Chondrocyte (in vitro differentiated cells): Measurements from ENCODE around the gene CTRB1. TPM values are rescaled to one million over a fixed set of nuclear protein-coding genes. Genes with fewer than 3 reads are reported as not detected.
"Not testable (repeated sequence)": the region's sequence is repeated elsewhere in the genome, so short reads cannot be mapped to it uniquely, and the experiment has no call there.

Experiments used
- DNase-seq: peaks from one replicate; pipeline ENCODE4 v3.0.0; 2021; ENCODE audit warnings: mixed read lengths, low spot score
- H3K27ac Mint-ChIP-seq: one replicate; pipeline ENCODE4 v1.8.0; 2021; ENCODE audit warnings: mild to moderate bottlenecking, moderate library complexity, mixed read lengths; ENCODE audit not compliant: unreplicated experiment
- H3K27me3 Mint-ChIP-seq: 2 replicates; pipeline ENCODE4 v1.8.0; 2021; ENCODE audit warnings: low read depth, mixed read lengths
- H3K36me3 Mint-ChIP-seq: 2 replicates; pipeline ENCODE4 v1.8.0; 2021; ENCODE audit warnings: low read depth, mixed read lengths
- H3K4me1 Mint-ChIP-seq: 2 replicates; pipeline ENCODE4 v1.8.0; 2021; ENCODE audit warnings: low read depth, mild to moderate bottlenecking, mixed read lengths
- H3K4me3 Mint-ChIP-seq: one replicate; pipeline ENCODE4 v1.8.0; 2021; ENCODE audit warnings: mild to moderate bottlenecking, moderate library complexity, mixed read lengths; ENCODE audit not compliant: unreplicated experiment
- H3K9me3 Mint-ChIP-seq: 2 replicates; pipeline ENCODE4 v1.8.0; 2021; ENCODE audit warnings: low read depth, mixed read lengths
- total RNA-seq: library from RNA; stranded (reverse); gene quantifications from 3 replicates; pipeline ENCODE4 v1.2.1, GENCODE V29; 2021
- TF ChIP-seq, protein P1 (sequence below): fragments of 200-600 bp; sonication (generic); IDR thresholded peaks from 2 replicates; pipeline ENCODE4 v1.5.0; 2021; ENCODE audit warnings: antibody characterized with exemption, mild to moderate bottlenecking, moderate library complexity

The CTRB1 gene
- total RNA-seq, 1 donor from 2014 or later: not detected

DNA sequence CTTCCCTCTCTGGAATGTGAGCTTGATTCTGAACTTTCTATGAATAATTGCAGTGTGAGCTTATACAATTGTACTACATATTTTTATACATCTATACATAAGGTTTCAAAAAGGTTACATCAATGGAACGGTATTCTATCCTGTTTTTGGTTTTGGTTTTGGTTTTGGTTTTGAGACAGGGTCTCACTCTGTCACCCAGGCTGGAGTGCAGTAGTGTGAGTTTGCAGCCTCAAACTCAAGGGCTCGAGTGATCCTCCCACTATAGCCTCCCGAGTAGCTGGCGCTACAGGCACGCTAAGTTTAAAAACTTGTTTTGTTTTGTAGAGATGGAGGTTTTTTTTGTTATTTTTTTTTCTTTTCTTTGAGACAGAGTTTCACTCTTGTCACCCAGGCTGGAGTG, 1.1 kb downstream of the CTRB1 start:
- Mint-ChIP-seq H3K27me3 (no peaks in the 10 kb centered on the region), H3K36me3 (no peaks in the 10 kb centered on the region), H3K27ac (peak overlapping the region; percentile 57), H3K4me1 (peaks cover 16% of the 10 kb centered on the region), H3K4me3 (no peak overlapping the region), H3K9me3 (no peaks in the 10 kb centered on the region)
- TF ChIP-seq, protein P1, sequence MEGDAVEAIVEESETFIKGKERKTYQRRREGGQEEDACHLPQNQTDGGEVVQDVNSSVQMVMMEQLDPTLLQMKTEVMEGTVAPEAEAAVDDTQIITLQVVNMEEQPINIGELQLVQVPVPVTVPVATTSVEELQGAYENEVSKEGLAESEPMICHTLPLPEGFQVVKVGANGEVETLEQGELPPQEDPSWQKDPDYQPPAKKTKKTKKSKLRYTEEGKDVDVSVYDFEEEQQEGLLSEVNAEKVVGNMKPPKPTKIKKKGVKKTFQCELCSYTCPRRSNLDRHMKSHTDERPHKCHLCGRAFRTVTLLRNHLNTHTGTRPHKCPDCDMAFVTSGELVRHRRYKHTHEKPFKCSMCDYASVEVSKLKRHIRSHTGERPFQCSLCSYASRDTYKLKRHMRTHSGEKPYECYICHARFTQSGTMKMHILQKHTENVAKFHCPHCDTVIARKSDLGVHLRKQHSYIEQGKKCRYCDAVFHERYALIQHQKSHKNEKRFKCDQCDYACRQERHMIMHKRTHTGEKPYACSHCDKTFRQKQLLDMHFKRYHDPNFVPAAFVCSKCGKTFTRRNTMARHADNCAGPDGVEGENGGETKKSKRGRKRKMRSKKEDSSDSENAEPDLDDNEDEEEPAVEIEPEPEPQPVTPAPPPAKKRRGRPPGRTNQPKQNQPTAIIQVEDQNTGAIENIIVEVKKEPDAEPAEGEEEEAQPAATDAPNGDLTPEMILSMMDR: no peak
- no peak for DNase-seq

DNA sequence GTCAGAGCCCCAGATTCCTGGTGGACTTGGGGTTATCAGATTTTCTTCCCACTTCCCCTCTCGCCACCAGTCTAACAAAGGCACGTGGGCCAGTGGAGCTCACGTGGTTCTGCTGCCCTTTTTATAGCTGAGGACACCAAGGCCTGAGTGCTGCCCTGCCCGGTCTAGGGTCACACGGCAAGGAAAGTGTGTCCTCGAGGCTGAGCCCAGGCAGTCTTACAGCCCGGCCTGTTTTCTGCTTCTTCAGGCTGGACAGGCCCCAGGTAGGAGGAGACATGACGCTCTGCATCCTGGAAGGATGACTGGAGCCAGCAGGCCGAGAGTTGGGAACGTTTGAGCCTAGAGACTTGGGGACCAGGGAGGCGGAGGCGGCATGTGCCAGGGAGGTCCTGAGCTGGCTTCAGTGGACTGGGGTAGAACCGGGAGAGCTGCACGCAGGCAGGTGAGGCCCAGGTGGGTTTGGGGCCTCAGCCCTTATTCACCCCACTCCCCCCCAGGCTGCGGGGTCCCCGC, 3.5 kb downstream of the CTRB1 start:
- Mint-ChIP-seq H3K27ac (no peak overlapping the region), H3K4me3 (no peak overlapping the region), H3K9me3 (no peaks in the 10 kb centered on the region), H3K36me3 (no peaks in the 10 kb centered on the region), H3K27me3 (no peaks in the 10 kb centered on the region), H3K4me1 (peaks cover 14% of the 10 kb centered on the region)
- no peak for DNase-seq
- TF ChIP-seq, protein P1: no peak

DNA sequence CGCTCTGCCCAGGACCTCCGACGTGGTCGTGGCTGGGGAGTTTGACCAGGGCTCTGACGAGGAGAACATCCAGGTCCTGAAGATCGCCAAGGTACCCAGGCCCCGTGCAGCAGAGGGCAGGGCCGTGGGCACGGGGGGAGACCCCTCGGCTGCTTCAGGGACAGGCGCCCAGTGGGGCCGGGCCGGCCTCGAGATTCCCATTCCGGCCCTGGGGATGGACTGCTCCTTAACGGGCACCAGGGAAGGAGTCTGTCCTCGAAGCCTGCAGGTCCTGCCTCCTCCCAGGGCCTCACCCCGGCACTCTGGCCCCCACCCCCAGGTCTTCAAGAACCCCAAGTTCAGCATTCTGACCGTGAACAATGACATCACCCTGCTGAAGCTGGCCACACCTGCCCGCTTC, 4.3 kb downstream of the CTRB1 start:
- peaks cover 14% of the 10 kb centered on the region for H3K4me1 Mint-ChIP-seq
- H3K27ac Mint-ChIP-seq, DNase-seq, H3K36me3 Mint-ChIP-seq, H3K4me3 Mint-ChIP-seq, H3K27me3 Mint-ChIP-seq, H3K9me3 Mint-ChIP-seq: not testable (repeated sequence)

DNA sequence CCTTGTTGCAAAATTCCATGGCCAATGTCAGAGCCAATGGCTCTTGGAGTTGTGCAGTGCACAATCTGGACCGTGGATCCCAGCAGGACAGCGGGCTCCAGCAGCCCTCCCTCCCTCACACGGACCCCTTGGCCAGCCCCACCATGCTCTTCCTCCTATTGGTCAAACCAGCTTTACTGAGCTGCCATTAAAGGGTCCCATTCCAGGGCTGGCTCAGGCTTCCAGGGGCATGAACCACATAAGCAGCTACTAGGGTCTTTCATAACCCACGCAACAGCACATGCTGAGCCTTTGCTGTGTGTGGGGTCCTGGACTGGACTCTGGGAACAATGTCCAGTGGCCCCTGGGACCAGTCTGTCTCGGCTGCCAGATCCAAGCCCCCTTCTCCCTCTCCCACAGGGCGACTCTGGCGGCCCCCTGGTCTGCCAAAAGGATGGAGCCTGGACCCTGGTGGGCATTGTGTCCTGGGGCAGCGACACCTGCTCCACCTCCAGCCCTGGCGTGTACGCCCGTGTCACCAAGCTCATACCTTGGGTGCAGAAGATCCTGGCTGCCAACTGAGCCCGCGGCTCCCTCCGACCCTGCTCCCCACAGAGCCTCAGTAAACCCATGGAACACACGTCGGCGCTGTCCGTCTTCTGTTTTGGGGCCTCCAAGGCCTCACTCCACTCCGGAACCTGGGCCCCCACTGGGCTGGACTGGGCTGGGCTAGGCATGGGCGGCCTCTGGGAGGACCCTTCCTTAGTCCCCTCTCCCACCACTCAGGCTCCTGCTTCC, 5.7 kb downstream of the CTRB1 start:
- H3K9me3 Mint-ChIP-seq: no peaks in the 10 kb centered on the region
- H3K27me3 Mint-ChIP-seq: no peaks in the 10 kb centered on the region

DNA sequence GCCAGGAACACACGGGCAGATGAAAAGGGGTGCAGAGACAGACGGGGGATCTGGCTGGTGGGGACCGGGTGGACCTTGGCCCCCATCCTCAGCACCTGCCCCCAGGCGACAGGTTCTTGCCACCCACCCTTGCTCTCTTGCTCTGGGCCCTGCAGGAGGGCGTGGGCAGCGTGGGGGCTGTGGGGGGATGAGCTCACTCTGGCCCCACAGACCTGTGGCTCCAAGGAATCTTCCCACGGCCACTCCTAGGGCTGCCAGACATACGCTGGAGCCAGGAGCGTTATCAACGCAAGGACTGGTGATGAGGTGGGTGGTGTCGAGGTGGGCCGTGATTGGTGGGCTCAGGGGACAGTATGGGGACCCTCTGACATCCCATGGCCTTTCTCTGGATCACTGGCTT, 6.3 kb downstream of the CTRB1 start:
- Mint-ChIP-seq H3K4me3 (no peak overlapping the region), H3K36me3 (peaks cover 8% of the 10 kb centered on the region), H3K4me1 (peaks cover 5% of the 10 kb centered on the region), H3K27ac (no peak overlapping the region), H3K27me3 (no peaks in the 10 kb centered on the region), H3K9me3 (no peaks in the 10 kb centered on the region)
- no peak for DNase-seq
- TF ChIP-seq, protein P1: no peak

More for the DNA sequence above, 5.7 kb downstream of the CTRB1 start:
- Mint-ChIP-seq H3K4me1 (peaks cover 10% of the 10 kb centered on the region), H3K36me3 (peaks cover 8% of the 10 kb centered on the region), H3K4me3 (no peak overlapping the region), H3K27ac (no peak overlapping the region)
- DNase-seq: peak; percentile 91
- TF ChIP-seq, protein P1: no peak
